ENCODE measurements around the gene ELAPOR2. TPM values are rescaled to one million over a fixed set of nuclear protein-coding genes. Genes with fewer than 3 reads are reported as not detected.
"Not testable (repeated sequence)": the region's sequence is repeated elsewhere in the genome, so short reads cannot be mapped to it uniquely, and the experiment has no call there.

ELAPOR2 gene
- total RNA-seq, 1 experiment from 2014 or later = 21.0 TPM

DNA sequence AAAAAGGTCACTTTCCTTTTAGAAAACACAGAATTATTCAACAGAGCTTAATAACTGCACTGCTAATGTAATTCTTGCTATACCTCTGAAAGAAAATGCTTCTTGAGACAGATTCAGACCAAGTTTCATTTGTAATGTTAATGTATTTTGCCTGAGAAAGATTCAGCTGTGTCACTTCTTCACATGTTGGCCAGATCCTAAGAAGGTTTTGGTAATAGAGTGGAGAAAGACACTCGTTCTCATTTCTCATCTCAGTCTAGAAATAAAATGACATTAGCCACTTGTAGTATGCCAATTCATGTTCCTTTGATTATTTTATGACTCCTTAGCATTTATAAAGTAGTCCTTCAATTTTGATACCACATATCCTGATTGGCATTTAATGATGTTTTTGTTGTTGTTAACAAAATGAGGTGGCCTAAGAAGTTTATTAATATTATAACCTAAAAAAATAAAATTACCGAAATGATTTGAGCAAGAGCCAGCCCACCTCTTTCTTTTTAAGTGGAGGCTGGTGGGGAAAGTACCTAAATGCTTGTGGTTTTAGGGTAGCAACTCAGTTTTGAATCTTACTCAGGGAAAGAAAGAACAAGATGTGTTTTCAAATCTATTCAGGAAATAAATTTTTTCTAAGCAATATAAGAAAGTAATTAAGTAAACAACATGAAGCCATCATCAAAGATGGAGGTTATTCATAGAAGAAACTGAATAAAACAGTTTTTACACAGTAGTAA, 16.4 kb upstream of the ELAPOR2 start:
- no peak overlapping the region for H3K27ac ChIP-seq
- no peak overlapping the region for H3K4me3 ChIP-seq
- DNase-seq = no peak
- H3K27me3 ChIP-seq = no peaks in the 10 kb centered on the region
- H3K36me3 ChIP-seq = no peaks in the 10 kb centered on the region
- H3K9me3 ChIP-seq (replicated peaks) = no peaks in the 10 kb centered on the region
- no peaks in the 10 kb centered on the region for H3K4me1 ChIP-seq

DNA sequence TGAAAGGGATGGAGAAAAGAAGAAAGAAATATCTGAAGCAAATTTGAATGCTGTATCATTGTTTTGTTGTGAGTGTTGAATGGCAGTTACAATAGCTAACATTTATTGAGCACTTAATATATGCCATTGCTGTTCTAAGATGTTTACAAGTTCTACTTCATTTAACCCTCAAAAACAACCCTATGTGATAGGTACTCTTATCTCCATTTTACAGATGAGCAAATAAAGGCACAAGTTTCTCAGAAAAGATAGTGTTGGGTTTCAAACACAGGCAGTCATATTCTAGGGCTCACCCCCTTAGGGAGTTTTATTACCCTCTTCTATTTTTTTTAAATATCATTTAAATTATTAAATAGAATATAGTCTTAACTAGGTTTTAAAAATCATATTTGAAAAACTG, 8.3 kb upstream of the ELAPOR2 start:
- H3K27me3 ChIP-seq = no peaks in the 10 kb centered on the region
- no peak overlapping the region for H3K27ac ChIP-seq
- H3K4me1 ChIP-seq = no peaks in the 10 kb centered on the region
- no peak for DNase-seq
- H3K4me3 ChIP-seq = no peak overlapping the region
- H3K9me3 ChIP-seq (replicated peaks) = no peaks in the 10 kb centered on the region
- H3K36me3 ChIP-seq = no peaks in the 10 kb centered on the region

DNA sequence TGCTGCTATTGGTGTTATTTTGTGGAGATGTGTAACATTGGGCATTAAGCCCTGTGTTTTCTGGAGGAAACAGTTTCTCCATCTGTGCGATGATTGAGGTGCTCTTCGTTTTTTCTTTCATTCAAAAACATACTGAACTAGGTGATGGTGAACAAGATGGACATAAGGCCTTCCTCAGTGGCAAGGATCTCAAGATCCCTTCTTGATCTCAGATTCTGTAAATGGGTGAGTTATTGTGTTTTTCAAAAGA, 759 bp upstream of the ELAPOR2 start:
- peaks cover 10% of the 10 kb centered on the region; the same call in 1 of the 2 replicates for H3K4me1 ChIP-seq
- no peaks in the 10 kb centered on the region for H3K27me3 ChIP-seq
- peak overlapping the region; percentile 72 for H3K4me3 ChIP-seq
- no peak for DNase-seq
- H3K27ac ChIP-seq = peak overlapping the region; percentile 76
- 0 out of 2 replicates have a peak, but pooled peaks cover 2% of the 10 kb centered on the region for H3K36me3 ChIP-seq
- H3K9me3 ChIP-seq (replicated peaks) = no peaks in the 10 kb centered on the region

DNA sequence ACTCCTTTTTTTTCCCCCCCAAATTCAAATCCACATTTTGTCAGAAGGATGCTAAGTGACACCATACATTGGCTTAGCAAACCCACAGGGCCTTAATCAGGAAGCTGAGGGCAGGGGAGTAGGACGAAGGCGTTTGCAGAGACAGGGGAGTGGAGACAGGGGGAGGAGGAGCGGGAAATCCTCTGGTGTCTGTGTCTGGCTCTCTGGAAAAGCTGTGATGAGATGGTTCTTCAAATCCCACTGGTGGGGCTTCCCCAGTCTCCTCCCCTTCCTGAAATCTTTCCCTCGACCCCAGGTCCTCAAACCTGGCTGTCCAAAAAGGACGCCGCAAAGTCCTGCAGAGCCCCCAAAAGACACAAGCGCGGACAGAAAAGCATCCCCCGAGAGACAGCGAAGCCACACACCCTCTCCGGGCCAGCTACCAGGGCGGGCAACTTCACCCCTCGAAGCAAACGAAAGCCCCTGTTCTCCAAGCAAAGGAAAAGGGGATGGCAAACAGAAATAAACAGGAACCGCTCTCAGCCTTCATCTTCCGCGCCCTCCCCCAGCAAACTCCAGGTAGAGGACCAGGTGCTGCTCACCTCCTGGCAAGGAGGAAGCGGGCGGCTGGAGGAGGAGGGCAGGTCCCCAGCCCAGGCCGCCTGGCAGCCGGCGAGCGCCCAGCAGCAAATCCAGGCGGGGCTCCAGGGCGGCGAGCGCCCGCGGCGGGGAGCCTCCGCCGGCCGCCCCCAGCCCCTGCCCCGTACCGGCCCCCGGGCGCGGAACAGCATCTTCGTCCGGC, 520 bp downstream of the ELAPOR2 start:
- DNase-seq = peak; percentile 42 to 68
- H3K4me1 ChIP-seq = peaks cover 10% of the 10 kb centered on the region; the same call in 1 of the 2 replicates
- 0 out of 2 replicates have a peak, but pooled peaks cover 2% of the 10 kb centered on the region for H3K36me3 ChIP-seq
- no peaks in the 10 kb centered on the region for H3K9me3 ChIP-seq (replicated peaks)
- no peak overlapping the region; the same call in 1 of the 2 replicates for H3K27ac ChIP-seq
- no peaks in the 10 kb centered on the region for H3K27me3 ChIP-seq
- peak overlapping the region; percentile 72 for H3K4me3 ChIP-seq

DNA sequence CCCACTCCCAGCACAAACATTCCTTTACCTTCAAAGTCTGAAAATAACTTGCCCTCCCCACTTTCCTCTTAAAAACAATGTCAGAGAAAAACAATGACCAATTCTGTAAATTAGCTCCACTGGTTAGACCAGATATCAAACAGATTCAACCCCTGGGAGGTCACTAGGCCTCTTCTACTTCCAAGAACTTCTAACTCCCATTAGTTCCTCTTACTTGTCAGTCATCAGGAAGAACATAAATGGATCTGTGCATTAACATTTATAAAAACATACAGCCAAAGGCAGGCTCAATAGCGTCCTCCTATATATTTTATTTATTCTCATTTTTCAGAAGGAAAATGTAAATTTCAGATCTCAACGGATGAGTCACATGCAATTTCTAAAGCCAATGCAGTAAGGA, 2.2 kb downstream of the ELAPOR2 start:
- H3K9me3 ChIP-seq (replicated peaks) = no peaks in the 10 kb centered on the region
- no peaks in the 10 kb centered on the region for H3K27me3 ChIP-seq
- no peak overlapping the region for H3K4me3 ChIP-seq
- no peak for DNase-seq
- H3K4me1 ChIP-seq = peaks cover 10% of the 10 kb centered on the region; the same call in 1 of the 2 replicates
- H3K36me3 ChIP-seq = 0 out of 2 replicates have a peak, but pooled peaks cover 2% of the 10 kb centered on the region
- no peak overlapping the region for H3K27ac ChIP-seq

DNA sequence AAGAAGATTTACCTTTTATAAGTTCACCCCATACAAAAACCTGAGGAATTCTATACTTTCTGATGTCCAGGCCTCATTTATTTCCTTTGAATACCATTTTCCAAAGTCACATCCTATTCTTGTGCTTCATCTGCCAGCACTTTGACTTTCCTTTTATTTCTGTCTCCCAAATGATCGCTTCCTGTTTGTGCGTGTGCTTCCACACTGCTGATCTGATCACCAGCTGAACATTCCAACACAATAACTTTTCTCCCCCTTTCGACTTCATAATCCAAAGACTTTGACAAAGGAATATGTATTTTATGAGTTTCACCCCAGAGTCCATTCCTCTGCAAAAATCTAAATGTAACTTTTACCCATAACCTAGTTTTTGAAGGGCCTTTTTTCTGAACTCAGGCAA, 3.1 kb downstream of the ELAPOR2 start:
- Histone ChIP-seq H3K27ac (no peak overlapping the region), H3K36me3 (no peaks in the 10 kb centered on the region), H3K27me3 (no peaks in the 10 kb centered on the region), H3K4me3 (no peak overlapping the region), H3K9me3 (replicated peaks) (no peaks in the 10 kb centered on the region), H3K4me1 (peaks cover 7% of the 10 kb centered on the region; the same call in 1 of the 2 replicates)
- DNase-seq = no peak

DNA sequence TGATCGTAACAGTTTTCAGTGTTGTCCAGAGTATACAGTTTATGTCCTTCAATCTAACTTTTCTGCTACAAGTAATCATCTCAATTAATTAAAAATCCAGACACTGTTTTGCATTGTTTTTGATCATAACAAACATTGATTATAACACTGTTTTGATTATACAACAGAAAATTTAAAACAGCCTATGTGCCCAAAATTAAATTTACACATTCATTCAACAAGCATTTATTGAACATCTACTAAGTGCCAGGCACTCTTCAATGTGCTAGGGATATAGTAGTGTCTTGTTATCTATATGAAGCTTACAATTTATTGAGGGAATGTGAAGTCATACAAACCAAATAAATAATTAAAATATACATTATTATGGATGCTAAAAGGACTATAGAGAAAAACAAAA, 10.6 kb downstream of the ELAPOR2 start:
- no peak overlapping the region for H3K4me3 ChIP-seq
- no peaks in the 10 kb centered on the region for H3K9me3 ChIP-seq (replicated peaks)
- H3K27ac ChIP-seq = no peak overlapping the region
- no peak for DNase-seq
- H3K27me3 ChIP-seq = no peaks in the 10 kb centered on the region
- H3K36me3 ChIP-seq = no peaks in the 10 kb centered on the region
- no peaks in the 10 kb centered on the region for H3K4me1 ChIP-seq

DNA sequence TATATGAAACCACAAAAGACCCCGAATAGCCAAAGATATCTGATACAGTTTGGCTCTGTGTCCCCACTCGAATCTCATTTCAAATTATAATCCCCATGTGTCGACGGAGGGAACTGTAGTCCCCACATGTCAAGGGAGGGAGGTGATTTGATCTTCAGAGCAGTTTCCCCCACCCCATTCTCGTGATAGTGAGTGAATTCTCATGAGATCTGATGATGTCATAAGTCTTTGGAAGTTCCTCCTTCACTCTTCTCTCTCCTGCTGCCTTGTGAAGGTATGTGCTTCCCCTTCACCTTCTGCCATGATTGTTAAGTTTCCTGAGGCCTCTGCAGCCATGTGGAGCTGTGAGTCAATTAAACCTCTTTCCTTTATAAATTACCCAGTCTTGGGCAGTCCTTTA, 13.0 kb downstream of the ELAPOR2 start:
- Histone ChIP-seq H3K27me3 (no peaks in the 10 kb centered on the region), H3K4me3 (no peak overlapping the region), H3K27ac (no peak overlapping the region), H3K4me1 (no peaks in the 10 kb centered on the region), H3K9me3 (replicated peaks) (no peaks in the 10 kb centered on the region; the same call in 1 of the 2 replicates), H3K36me3 (no peaks in the 10 kb centered on the region)
- no peak for DNase-seq

DNA sequence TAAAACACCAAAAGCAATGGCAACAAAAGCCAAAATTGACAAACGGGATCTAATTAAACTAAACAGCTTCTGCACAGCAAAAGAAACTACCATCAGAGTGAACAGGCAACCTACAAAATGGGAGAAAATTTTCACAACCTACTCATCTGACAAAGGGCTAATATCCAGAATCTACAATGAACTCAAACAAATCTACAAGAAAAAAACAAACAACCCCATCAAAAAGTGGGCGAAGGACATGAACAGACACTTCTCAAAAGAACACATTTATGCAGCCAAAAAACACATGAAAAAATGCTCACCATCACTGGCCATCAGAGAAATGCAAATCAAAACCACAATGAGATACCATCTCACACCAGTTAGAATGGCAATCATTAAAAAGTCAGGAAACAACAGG, 14.7 kb downstream of the ELAPOR2 start:
- not testable (repeated sequence) for H3K9me3 ChIP-seq (replicated peaks); H3K27ac ChIP-seq; H3K4me1 ChIP-seq; H3K27me3 ChIP-seq; H3K36me3 ChIP-seq; H3K4me3 ChIP-seq; DNase-seq

DNA sequence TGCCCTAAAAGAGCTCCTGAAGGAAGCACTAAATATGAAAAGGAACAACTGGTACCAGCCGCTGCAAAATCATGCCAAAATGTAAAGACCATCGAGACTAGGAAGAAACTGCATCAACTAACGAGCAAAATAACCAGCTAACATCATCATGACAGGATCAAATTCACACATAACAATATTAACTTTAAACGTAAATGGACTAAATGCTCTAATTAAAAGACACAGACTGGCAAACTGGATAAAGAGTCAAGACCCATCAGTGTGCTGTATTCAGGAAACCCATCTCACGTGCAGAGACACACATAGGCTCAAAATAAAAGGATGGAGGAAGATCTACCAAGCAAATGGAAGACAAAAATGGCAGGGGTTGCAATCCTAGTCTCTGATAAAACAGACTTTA, 17.9 kb downstream of the ELAPOR2 start:
- not testable (repeated sequence) for H3K9me3 ChIP-seq (replicated peaks); H3K36me3 ChIP-seq; H3K27ac ChIP-seq; H3K4me3 ChIP-seq; H3K27me3 ChIP-seq; DNase-seq; H3K4me1 ChIP-seq

DNA sequence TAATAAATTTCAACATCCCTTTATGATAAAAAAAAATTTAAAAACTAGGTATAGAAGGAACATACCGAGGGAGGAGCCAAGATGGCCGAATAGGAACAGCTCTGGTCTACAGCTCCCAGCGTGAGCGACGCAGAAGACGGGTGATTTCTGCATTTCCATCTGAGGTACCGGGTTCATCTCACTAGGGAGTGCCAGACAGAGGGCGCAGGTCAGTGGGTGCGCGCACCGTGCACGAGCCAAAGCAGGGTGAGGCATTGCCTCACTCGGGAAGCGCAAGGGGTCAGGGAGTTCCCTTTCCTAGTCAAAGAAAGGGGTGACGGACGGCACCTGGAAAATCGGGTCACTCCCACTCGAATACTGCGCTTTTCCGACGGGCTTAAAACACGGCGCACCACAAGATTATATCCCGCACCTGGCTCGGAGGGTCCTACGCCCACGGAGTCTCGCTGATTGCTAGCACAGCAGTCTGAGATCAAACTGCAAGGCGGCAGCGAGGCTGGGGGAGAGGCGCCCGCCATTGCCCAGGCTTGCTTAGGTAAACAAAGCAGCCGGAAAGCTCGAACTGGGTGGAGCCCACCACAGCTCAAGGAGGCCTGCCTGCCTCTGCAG, 19.7 kb downstream of the ELAPOR2 start:
- not testable (repeated sequence) for DNase-seq; H3K27ac ChIP-seq; H3K36me3 ChIP-seq; H3K4me3 ChIP-seq; H3K27me3 ChIP-seq; H3K9me3 ChIP-seq (replicated peaks); H3K4me1 ChIP-seq

DNA sequence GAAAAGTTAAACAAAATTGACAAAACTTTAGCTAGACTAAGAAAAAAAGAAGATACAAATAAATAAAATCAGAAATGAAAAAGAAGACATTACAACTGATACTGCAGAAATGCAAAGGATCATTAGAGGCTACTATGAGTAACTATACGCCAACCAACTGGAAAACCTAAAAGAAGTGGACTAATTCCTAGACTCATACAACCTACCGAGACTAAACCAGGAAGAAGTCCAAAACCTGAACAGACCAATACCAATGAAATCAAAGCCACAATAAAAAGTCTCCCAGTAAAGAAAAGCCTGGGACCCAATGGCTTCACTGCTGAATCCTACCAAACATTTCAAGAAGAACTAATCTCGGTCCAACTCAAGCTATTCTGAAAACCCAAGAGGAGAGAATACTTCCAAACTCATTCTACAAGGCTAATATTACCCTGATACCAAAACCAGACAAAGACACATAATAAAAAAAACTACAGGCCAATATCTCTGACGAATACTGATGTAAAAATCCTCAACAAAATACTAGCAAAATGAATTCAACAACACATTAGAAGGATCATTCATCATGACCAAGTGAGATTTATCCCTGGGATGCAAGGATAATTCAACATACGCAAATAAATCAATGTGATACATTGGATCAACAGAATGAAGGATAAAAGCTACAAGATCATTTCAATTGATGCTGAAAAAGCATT, 20.3 kb downstream of the ELAPOR2 start:
- no peak overlapping the region for H3K4me3 ChIP-seq
- H3K27me3 ChIP-seq = no peaks in the 10 kb centered on the region
- H3K9me3 ChIP-seq (replicated peaks) = no peaks in the 10 kb centered on the region; the same call in 1 of the 2 replicates
- H3K36me3 ChIP-seq = no peaks in the 10 kb centered on the region
- H3K4me1 ChIP-seq = no peaks in the 10 kb centered on the region
- no peak for DNase-seq
- H3K27ac ChIP-seq = no peak overlapping the region

DNA sequence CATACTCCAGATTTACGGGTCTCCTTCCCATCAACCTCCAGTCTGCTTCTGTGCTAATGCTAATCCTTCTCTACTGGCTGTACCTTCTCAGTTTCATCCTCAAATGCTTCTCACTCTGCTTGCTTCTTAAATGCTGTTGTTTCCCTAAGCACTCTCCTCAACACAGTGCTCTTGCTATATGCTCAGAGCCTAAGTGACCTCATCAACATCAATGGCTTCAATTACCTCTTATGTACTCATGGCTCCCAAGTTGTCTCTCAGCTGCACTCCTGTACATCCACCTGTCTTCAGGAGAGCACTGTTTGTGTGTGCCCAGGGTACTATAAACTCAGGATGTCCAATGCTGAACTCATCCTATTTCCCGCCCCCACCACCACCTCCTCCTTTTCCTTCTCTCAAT, 22.5 kb downstream of the ELAPOR2 start:
- Histone ChIP-seq H3K4me3 (no peak overlapping the region), H3K36me3 (no peaks in the 10 kb centered on the region), H3K27me3 (no peaks in the 10 kb centered on the region), H3K4me1 (no peaks in the 10 kb centered on the region), H3K27ac (no peak overlapping the region), H3K9me3 (replicated peaks) (no peaks in the 10 kb centered on the region)
- DNase-seq = no peak

DNA sequence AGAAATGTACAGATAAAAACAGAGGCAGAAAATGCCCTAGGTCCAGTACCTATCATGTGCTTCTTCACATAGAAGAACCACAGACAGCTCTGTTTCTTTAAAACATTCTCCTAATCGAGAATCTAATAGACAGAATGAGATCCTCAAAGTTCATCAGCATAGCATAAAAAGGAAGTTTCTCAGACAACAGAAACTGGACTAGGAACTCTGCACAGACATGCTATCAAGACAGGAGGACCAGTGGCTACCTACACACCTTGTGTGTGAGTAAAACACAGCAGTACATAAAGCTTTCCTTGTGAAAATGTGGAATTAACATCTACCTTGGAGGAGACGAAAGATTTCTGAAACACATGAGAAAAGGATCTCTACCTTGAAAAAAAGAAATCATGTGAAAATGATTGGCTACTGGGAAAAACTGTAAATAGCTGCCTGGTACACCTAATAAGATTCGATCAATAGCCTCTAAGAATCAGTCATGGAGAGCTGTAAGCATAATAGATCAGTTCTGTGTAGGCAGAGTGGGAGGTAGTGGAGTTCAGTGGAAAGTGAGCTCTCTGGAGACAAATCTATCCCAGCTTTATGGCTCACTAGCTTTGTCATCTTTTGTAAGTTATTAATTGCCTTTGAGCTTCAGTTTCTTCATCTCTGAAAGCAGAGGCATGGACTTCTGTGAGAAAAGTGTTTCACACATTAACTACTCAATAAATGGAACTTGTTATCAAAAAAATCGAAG, 26.7 kb downstream of the ELAPOR2 start:
- no peaks in the 10 kb centered on the region for H3K27me3 ChIP-seq
- DNase-seq = no peak
- no peaks in the 10 kb centered on the region for H3K4me1 ChIP-seq
- peaks cover 4% of the 10 kb centered on the region; the same call in 1 of the 2 replicates for H3K9me3 ChIP-seq (replicated peaks)
- H3K27ac ChIP-seq = no peak overlapping the region
- H3K36me3 ChIP-seq = no peaks in the 10 kb centered on the region
- no peak overlapping the region for H3K4me3 ChIP-seq
